NB4 (cell line): ENCODE data around the gene CDH1.

Source experiments
- CTCF ChIP-seq: IDR thresholded peaks from one replicate; pipeline ENCODE4 v1.5.1; 2012; ENCODE audit warnings: low read depth, low read length
- MYC ChIP-seq: IDR thresholded peaks from 2 replicates; pipeline ENCODE4 v1.6.1; 2011; ENCODE audit warnings: low read depth, low read length
- POLR2A ChIP-seq: IDR thresholded peaks from 2 replicates; pipeline ENCODE4 v1.6.1; 2011; ENCODE audit warnings: mild to moderate bottlenecking; ENCODE audit not compliant: insufficient read length; ENCODE audit errors: extremely low read depth

GRCh38 chr16:68740628-68741346, 3.7 kb downstream of the CDH1 start:
- no peak for TF ChIP-seq CTCF
- TF ChIP-seq POLR2A = no peak
- no peak for TF ChIP-seq MYC
